ENCODE measurements around the gene ARHGAP6.

ARHGAP6 gene

GRCh38 chrX:11665168-11666111 is at the start of gene ARHGAP6:
ARHGAP6 (minus strand) TSS chrX:11665920; CDS start chrX:11664828, 1,092 bp downstream.
- DNase-seq: no peak

DNA sequence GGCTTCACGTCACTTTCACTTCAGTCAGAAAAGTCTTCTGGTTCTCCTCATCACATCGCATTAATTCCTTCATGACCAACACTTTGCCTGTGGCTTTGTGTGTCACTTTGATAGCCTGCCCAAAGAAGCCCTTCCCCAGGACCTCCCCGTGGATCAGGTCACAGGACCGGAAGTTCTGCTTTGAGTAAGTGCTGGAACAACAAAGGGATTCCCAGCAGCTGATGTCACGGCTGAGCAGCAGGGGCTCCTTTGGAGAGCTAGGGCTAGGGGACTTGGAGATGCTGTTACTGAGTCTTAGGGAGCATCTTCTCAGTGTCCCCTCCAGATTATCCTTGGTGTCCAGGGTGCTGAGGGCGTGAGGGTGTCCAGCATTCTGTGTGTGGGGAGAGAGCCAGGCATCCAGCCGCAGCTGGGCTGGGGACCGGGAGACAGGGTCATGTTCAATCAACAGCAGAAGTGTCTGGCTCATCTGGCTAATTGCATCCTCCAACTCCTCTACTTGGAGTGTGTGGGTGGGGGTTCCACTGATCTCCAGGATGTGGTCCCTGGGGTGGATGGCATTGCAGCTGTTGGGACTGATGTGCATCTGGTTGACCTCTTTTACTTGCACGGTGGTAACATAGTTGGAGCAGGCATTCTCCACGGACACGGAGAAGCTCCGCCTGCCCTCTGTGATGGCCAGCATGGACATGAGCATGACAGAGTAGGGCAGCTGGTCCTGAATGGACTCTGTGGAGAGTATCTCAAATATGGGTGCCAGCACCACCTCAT is 39.2 kb upstream of the ARHGAP6 start:
- no peak for DNase-seq

GRCh38 chrX:11703855-11704254 is 38.1 kb upstream of the ARHGAP6 start:
- DNase-seq: no peak

DNA sequence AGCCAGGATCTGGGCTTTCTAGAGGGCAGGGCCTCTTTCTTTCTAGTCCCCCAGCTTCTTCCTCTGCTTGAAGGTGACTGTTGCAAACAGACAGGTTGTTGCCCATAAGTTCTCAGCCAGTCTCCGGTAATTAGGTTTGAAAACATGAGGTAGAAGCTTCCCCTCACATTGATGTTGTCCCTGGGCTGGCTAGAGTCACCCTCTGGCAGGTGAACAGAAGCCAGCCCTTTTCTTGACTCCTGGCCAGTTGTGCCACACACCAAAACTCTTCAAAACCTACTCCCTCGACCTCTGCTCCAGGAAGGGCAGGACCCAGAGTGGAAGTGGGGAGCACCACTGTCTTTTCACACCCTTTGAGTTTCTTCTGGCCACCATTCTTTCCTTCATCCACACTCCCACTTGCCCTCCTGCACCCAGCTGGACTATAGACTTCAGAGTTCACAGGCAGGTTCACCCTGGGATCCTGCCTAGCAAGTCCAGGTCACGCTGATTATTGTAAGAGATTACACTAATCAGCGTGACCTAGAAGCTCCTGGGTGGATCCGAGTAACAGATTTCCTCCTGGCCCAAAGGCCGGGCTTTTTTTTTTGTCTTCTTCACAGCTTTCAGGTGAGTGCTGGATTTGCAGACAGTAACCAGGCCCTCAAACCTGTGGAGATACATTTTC is 37.4 kb upstream of the ARHGAP6 start:
- no peak for DNase-seq

DNA sequence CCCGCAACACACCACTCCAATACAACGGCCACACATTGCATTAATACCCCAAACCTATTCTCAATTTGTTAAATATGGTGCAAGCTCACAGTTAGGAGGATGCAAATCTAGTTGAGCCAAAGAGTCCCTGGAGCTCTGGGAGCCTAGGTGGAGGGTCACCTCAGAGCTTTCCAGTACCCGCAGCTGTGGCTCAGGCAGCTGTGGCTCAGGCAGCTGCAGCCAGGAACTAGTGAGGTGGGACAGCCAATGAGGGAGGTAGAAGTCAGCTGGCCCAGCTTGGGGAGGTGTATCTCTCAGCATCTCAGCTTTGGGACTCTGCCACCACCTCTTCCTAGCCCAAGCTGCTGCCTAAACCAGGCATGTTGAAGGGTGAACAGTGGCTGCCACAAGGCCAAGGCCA is 36.7 kb upstream of the ARHGAP6 start:
- no peak for DNase-seq

DNA sequence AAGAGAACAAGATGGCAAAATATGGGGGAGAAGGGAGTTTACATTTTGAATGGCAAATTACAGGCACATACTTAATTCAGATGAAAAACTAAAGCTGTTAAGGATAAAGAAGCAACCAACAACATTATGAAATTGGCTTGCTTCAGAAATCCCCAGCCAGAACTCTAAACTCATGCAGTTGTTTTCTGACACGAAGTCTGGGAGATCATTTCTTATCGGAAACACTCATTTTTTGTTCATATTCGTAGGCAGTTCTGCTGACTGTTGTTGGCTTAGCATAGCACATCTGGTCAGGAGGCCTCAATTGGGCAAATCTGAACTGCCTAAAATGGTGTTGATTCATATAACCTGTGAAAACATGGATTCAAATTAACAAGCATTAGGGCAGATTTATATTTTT is 33.0 kb upstream of the ARHGAP6 start:
- no peak for DNase-seq

GRCh38 chrX:11688201-11688600 is 22.5 kb upstream of the ARHGAP6 start:
- DNase-seq: no peak

DNA sequence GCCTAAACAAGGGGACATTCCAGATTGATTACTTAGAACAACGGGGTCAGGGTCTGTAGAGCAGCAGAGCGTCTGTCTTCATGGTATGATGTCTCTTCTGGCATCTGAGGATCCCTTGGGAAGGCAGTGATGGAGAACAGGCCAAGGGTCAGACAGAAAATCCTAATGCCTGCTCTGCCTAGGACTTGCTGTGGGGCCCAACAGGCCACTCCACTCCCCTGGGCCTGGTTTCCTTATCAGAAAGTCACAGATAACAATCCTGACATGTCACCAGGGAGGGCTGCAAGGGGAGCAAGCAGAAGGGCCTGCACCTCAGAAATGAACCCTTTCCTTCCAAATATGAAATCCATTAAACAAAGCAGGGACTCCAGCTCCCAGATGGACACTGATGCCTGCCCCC is 21.4 kb upstream of the ARHGAP6 start:
- no peak for DNase-seq

DNA sequence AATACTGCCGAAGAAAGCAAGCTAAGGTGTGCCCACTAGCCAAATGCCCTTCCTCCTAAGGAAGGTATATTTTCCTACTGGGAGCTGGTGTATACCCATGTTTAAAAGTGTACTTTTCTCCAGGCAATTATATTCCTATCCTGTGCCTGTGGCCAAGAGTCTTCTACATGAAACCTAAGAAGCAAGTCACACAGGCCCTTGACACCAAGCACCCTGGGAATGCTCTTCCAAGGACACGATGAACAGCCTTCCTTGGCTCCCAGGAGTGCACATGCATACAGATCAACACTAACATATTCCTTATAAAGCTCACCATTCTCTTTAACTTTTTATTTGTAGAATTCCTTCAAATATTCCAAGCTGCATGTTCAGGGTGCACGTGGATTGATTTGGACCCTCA is 17.3 kb upstream of the ARHGAP6 start:
- DNase-seq: no peak

DNA sequence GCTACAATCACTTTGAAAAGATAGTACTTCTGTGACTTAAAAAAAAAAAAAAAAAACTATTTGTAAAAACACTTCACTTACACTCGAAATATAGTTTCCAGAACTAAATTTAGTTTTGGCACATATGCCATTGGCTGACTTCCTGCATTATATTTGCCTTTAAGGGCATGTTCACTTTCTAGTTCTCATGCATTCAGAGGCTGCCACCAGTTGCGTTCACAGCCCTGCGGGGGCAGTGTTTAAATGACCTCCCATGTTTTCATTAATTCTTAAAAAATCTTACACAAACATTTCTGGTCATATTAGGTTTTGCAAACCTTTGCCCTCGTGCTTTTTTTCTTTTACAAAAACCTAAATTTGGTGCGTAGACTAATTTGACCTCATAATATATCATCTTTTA is 12.4 kb upstream of the ARHGAP6 start:
- DNase-seq: no peak

GRCh38 chrX:11672213-11672612 is 6.5 kb upstream of the ARHGAP6 start:
- DNase-seq: no peak

DNA sequence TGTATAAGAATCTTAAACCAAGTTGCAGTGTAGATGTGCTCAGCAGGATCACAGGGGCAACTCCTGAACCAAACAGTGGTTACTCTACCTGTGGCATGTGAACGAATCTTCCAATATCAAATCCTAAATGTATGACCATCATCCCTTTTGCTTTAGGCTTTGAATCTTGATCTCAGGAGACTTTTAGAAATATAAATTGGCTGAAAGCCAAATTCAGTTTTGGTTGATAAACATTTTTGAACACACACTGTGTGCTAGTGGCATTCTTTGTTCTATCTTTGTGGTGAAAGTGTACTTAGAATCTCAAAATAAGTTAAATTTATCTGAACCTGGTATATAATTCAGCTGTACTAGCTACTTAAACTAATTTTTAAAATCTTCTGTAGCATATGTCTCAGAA is 4.6 kb upstream of the ARHGAP6 start:
- DNase-seq: no peak

- no peak for DNase-seq
Measured at GRCh38 chrX:11666952-11667685, 1.4 kb upstream of the ARHGAP6 start.

DNA sequence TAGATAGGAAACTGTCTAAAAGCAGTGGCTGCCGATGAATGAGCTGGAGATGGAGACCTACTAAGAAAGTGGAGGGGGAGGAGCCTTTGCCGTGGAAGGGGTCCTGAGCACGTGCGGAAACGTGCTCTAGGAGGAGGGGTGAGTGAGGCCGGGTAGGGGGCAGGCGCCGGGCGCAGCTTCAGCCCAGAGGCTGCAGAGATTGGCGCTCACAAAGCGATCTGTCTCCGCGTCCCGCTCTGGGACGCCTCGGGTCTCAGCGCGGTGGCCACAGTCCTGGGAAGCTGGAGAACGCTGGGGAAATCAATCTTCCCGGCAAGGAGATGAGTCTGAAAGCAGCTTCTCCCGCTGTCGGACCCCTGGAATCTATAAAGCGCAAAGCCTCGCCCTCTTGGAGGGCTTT is 444 bp upstream of the ARHGAP6 start:
- DNase-seq: no peak

GRCh38 chrX:11664211-11665167 is 1.2 kb downstream of the ARHGAP6 start:
- DNase-seq: no peak

- no peak for DNase-seq
Measured at GRCh38 chrX:11663875-11664210, 1.9 kb downstream of the ARHGAP6 start.

DNA sequence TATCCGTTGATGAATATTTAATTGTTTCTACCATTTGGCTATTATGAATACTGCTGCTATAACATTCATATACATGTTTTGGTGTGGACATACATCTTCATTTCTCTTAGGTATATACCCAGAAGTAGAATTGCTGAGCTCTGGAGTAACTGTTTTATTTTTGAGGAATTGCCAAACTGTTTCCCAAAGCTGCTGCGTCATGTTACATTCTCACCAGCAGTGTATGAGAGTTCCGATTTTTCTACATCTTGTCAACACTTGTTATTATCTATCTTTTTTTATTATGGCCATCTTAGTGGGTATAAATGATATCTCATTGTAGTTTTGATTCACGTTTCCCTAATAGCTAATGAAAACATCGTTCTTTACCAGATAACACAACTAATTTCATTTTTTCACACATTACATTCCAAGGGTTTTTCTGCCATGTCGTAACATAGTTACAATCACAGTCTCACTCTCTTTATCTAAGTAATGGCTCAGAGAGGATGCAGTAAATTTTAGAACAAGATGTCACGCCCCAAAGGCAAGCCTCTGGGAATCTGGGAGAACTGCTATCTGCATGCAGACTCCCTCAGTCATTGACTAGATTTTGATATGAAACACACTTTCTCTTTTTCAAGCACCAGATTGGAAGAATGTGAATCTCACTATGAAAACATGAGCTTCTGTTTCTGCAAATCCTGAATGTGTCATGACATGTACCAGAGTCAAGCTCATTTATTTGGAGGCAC is 10.3 kb downstream of the ARHGAP6 start:
- no peak for DNase-seq

- no peak for DNase-seq
Measured at GRCh38 chrX:11648705-11649519, 16.8 kb downstream of the ARHGAP6 start.

GRCh38 chrX:11647138-11647537 is 18.6 kb downstream of the ARHGAP6 start:
- DNase-seq: no peak

All from activated CD8-positive, alpha-beta memory T cell treated with anti-CD3 and anti-CD28 coated beads for 24 hours (primary cell).